Heart left ventricle (tissue), 16 donors: ENCODE results near the gene POFUT2. TPM values are rescaled to one million over a fixed set of nuclear protein-coding genes. Genes with fewer than 3 reads are reported as not detected.

Experiments used
- ATAC-seq, 4 donors: fragments of 200-7000 bp; cut with Tn5 transposase; one replicate each; pipeline ENCODE4 v1.9.1; 2020 to 2022; ENCODE audit warnings: moderate library complexity in 4 of 4, mild to moderate bottlenecking in 3 of 4, moderate number of reproducible peaks in 1 of 4
- DNase-seq, 5 donors: peaks; one replicate each; pipeline ENCODE4 v3.0.0-alpha.2; 2020
- H3K27ac ChIP-seq, 12 donors: fragments of 200-600 bp; sonication (generic) in 4 of 12; one replicate each; pipeline versions ENCODE4 v1.5.0 to v1.8.0; 2016 to 2022; ENCODE audit warnings: mild to moderate bottlenecking in 2 of 12
- H3K27me3 ChIP-seq, 9 donors: fragments of 200-600 bp; sonication (generic) in 2 of 9; one replicate each; pipeline versions ENCODE4 v1.5.1 to v1.8.0; 2016 to 2022; ENCODE audit warnings: mild to moderate bottlenecking in 3 of 9
- H3K36me3 ChIP-seq, 9 donors: fragments of 200-600 bp; sonication (generic) in 2 of 9; one replicate each; pipeline versions ENCODE4 v1.5.0 to v1.8.0; 2018 to 2022; ENCODE audit warnings: mild to moderate bottlenecking in 2 of 9
- H3K4me1 ChIP-seq, 12 donors: fragments of 200-600 bp; sonication (generic) in 4 of 12; one replicate each; pipeline versions ENCODE4 v1.5.0 to v1.8.0; 2016 to 2022; ENCODE audit warnings: mild to moderate bottlenecking in 3 of 12
- H3K4me3 ChIP-seq, 12 donors: fragments of 200-600 bp; sonication (generic) in 4 of 12; one replicate each; pipeline versions ENCODE4 v1.5.0 to v1.8.0; 2017 to 2022; ENCODE audit warnings: mild to moderate bottlenecking in 9 of 12, moderate library complexity in 4 of 12
- H3K9me3 ChIP-seq, 12 donors: fragments of 200-600 bp; sonication (generic) in 4 of 12; one replicate each; pipeline versions ENCODE4 v1.5.0 to v1.8.0; 2016 to 2022; ENCODE audit warnings: mild to moderate bottlenecking in 1 of 12
- CTCF ChIP-seq, 12 donors: fragments of 200-600 bp; sonication (generic) in 4 of 12; IDR thresholded peaks; one replicate each; pipeline versions ENCODE4 v1.5.0 to v1.8.0; 2018 to 2022; ENCODE audit warnings: antibody characterized with exemption in 12 of 12, mild to moderate bottlenecking in 5 of 12
- POLR2A ChIP-seq, 2 donors: fragments of 450-650 bp; IDR thresholded peaks; one replicate each; pipeline ENCODE4 v1.6.1; 2017; ENCODE audit warnings: antibody characterized with exemption in 2 of 2, mild to moderate bottlenecking in 2 of 2, moderate library complexity in 2 of 2
- WGBS, 4 donors: extraction: QIAGEN DNeasy Blood & Tissue Kit in 2 of 4; methylation state at CpG; one replicate each; pipeline versions ENCODE4 v1.1.5 to v1.1.7; 2013 to 2018; 5-methylcytosine and 5-hydroxymethylcytosine counted together
- intact Hi-C, 10 donors: fragments of 100-400 bp; cut with DNase I; formaldehyde crosslinking; loops; one replicate each; pipeline versions ENCODE4 v1.11.1 to v1.14.2; 2022
- polyA plus RNA-seq, 2 donors: library from polyadenylated mRNA; stranded (reverse); fragments of 200-250 nt; gene quantifications; one replicate each; pipeline ENCODE4 v1.2.3, GENCODE V29; 2013
- total RNA-seq, 9 donors: library from RNA; depleted of rRNA in 2 of 9; stranded (reverse); fragments of >200 nt in 2 of 9; fragmentation: NEBNext Ultra II Directional in 3 of 9; extraction: Animal tissue kit (Norgen Biotek cat#: 25700) in 3 of 9; gene quantifications; one replicate each; pipeline versions ENCODE4 v1.1.0 to v1.2.4, GENCODE V29; 2016 to 2023
- donor health status: ischemic (EF 13 %, LVEDD 7.1; RV severe dilation, severe dysfunction).
- donor health status: healthy with polysubstance abuse.
- donor health status: DM: no; HTN: yes; CAD: no.
- donor health status: DM: no; HTN: no; CAD: no.
- donor health status: ischemic (EF 25% LVEDD 6.9; RV normal size, moderate dysfunction).
- donor health status: ischemic (EF 25% LVEDD 5.7; RV mildly dilated, moderate dysfunction).
- donor health status: healthy.
- donor health status: DM: yes; HTN: yes; CAD: no.
- donor health status: ischemic (EF 35%, LVEDD 5.7; RV mildly dilated, moderate dysfunction).
- donor health status: nonischemic (EF 11% LVEDD 7.7; RV severe dilation, severe dysfunction).
- donor health status: DM: yes; HTN: yes; CAD: no.
- donor health status: PGD.
- donor health status: ischemic (EF 29% LVEDD 5.4; RV normal size, mild dysfunction).
- donor health status: nonischemic (EF 23%, LVEDD 6.1; RV moderate dilation, normal function).

The POFUT2 gene
- total and polyA plus RNA-seq, 11 donors: 10.8 to 25.8 (median 18.5) TPM

- no peak overlapping the region for H3K4me3 ChIP-seq
- intact Hi-C loops: loop anchor here in 2 of 10 donors (10.0 kb wide), 2 partner anchors 132 to 332 kb away; partner anchors contain the start of gene SLX9 (in 1 of the 2)
- H3K4me1 ChIP-seq: no peaks in the 10 kb centered on the region
- DNase-seq (no peak), ATAC-seq (peak in 1 of 4 donors; percentile 20)
- WGBS, 4 donors: 93 to 97% (median 96%) methylated on average over 18 to 19 of the region's 19 CpGs
- peaks cover 0 to 98% (median 84%) of the 10 kb centered on the region in 9 donors for H3K36me3 ChIP-seq
- H3K27me3 ChIP-seq: no peaks in the 10 kb centered on the region
- TF ChIP-seq CTCF (IDR thresholded peaks at IDR 0.05): no peak
- no peak for TF ChIP-seq POLR2A (IDR thresholded peaks at IDR 0.05)
- H3K9me3 ChIP-seq: peaks cover 0 to 25% (median 3%) of the 10 kb centered on the region in 12 donors
- H3K27ac ChIP-seq: no peak overlapping the region
These were observed 11.1 kb downstream of the POFUT2 start for GRCh38 chr21:45276596-45276995.

- ATAC-seq (no peak), DNase-seq (peak in 1 of 5 donors; percentile 36)
- peaks cover 0 to 4% (median 0%) of the 10 kb centered on the region in 12 donors for H3K4me1 ChIP-seq
- TF ChIP-seq POLR2A (IDR thresholded peaks at IDR 0.05) (no peak), CTCF (IDR thresholded peaks at IDR 0.05) (peak in 1 of 12 donors; percentile 7)
- H3K27me3 ChIP-seq: no peaks in the 10 kb centered on the region
- 96 to 98% (median 98%) methylated on average over 10 to 13 of the region's 13 CpGs for WGBS, 4 donors
- peaks cover 0 to 31% (median 8%) of the 10 kb centered on the region in 12 donors for H3K9me3 ChIP-seq
- intact Hi-C loops: loop anchor here in 2 of 10 donors (10.0 kb wide), 2 partner anchors 126 to 326 kb away; partner anchors contain the start of gene SLX9 (in 1 of the 2)
- no peak overlapping the region for H3K27ac ChIP-seq
- no peak overlapping the region for H3K4me3 ChIP-seq
- H3K36me3 ChIP-seq: peaks cover 0 to 86% (median 71%) of the 10 kb centered on the region in 9 donors
These were observed 17.3 kb downstream of the POFUT2 start for GRCh38 chr21:45270306-45270821.

- ATAC-seq: no peak
- Histone ChIP-seq H3K27ac (no peak overlapping the region), H3K27me3 (no peaks in the 10 kb centered on the region), H3K9me3 (peaks cover 0 to 30% (median 8%) of the 10 kb centered on the region in 12 donors), H3K4me3 (no peak overlapping the region), H3K4me1 (peaks cover 0 to 4% (median 0%) of the 10 kb centered on the region in 12 donors), H3K36me3 (peaks cover 0 to 86% (median 71%) of the 10 kb centered on the region in 9 donors)
- WGBS, 4 donors: 91 to 98% (median 97%) methylated on average over 13 of the region's 13 CpGs
- intact Hi-C loops: loop anchor here in 2 of 10 donors (10.0 kb wide), 2 partner anchors 125 to 325 kb away; partner anchors contain the start of gene SLX9 (in 1 of the 2)
- DNase-seq: peak in 1 of 5 donors; percentile 6
- no peak for TF ChIP-seq POLR2A (IDR thresholded peaks at IDR 0.05)
- TF ChIP-seq CTCF (IDR thresholded peaks at IDR 0.05): no peak
These were observed 17.8 kb downstream of the POFUT2 start for GRCh38 chr21:45269861-45270260.

- Histone ChIP-seq H3K36me3 (peaks cover 0 to 84% (median 76%) of the 10 kb centered on the region in 9 donors), H3K27ac (no peak overlapping the region), H3K4me1 (peaks cover 0 to 4% (median 0%) of the 10 kb centered on the region in 12 donors), H3K9me3 (peaks cover 0 to 15% (median 8%) of the 10 kb centered on the region in 12 donors), H3K27me3 (no peaks in the 10 kb centered on the region), H3K4me3 (no peak overlapping the region)
- DNase-seq (no peak), ATAC-seq (no peak)
- 95 to 98% (median 96%) methylated on average over 16 of the region's 16 CpGs for WGBS, 4 donors
- intact Hi-C loops: no loop called here
- TF ChIP-seq CTCF (IDR thresholded peaks at IDR 0.05) (no peak), POLR2A (IDR thresholded peaks at IDR 0.05) (no peak)
These were observed 20.3 kb downstream of the POFUT2 start for GRCh38 chr21:45267390-45267760.
